ENCODE measurements around the gene PMEPA1. TPM values are rescaled to one million over a fixed set of nuclear protein-coding genes. Genes with fewer than 3 reads are reported as not detected.

The PMEPA1 gene
- total RNA-seq, 4 donors from 2014 or later, result 10.4 to 37.8 (median 17.4) TPM

DNA sequence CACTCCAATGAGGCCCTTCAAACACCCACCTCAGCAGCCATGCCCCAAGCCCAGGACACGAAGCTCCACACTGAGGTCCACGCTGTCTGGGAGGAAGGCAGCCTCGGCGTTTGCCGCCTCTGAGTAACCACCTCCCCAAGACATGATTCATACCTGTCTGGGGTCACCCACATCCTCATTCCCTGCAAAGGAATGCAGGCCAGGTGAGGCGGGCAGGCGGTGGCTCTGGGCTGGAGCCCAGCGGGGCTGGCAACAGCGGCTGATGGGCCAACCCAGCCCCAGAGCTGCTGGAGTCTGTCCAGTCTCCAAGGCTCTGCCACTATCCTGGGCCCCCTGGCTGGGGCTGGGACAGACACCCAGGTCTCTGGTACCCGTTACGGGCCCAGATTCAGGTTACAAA lies 14.8 kb downstream of the PMEPA1 start:
- Histone ChIP-seq H3K9me3 (no peaks in the 10 kb centered on the region), H3K4me3 (no peak overlapping the region), H3K4me1 (peaks cover 17 to 64% (median 60%) of the 10 kb centered on the region in 4 donors), H3K27ac (replicated peaks in 1 of 4) (no peak overlapping the region), H3K36me3 (no peaks in the 10 kb centered on the region), H3K27me3 (no peaks in the 10 kb centered on the region)
- 76% methylated on average over 9 of the region's 11 CpGs for WGBS
- TF ChIP-seq EP300 (IDR thresholded peaks at IDR 0.05) (no peak), POLR2A (IDR thresholded peaks at IDR 0.05; ENCODE audit: low read depth) (no peak), POLR2AphosphoS5 (IDR thresholded peaks at IDR 0.05) (no peak)
- TF ChIP-seq, protein P1, sequence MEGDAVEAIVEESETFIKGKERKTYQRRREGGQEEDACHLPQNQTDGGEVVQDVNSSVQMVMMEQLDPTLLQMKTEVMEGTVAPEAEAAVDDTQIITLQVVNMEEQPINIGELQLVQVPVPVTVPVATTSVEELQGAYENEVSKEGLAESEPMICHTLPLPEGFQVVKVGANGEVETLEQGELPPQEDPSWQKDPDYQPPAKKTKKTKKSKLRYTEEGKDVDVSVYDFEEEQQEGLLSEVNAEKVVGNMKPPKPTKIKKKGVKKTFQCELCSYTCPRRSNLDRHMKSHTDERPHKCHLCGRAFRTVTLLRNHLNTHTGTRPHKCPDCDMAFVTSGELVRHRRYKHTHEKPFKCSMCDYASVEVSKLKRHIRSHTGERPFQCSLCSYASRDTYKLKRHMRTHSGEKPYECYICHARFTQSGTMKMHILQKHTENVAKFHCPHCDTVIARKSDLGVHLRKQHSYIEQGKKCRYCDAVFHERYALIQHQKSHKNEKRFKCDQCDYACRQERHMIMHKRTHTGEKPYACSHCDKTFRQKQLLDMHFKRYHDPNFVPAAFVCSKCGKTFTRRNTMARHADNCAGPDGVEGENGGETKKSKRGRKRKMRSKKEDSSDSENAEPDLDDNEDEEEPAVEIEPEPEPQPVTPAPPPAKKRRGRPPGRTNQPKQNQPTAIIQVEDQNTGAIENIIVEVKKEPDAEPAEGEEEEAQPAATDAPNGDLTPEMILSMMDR (IDR thresholded peaks at IDR 0.05), result no peak
- DNase-seq (ENCODE audit: extremely low spot score), result no peak
- intact Hi-C loops (cut with DNase I), result no loop called here

DNA sequence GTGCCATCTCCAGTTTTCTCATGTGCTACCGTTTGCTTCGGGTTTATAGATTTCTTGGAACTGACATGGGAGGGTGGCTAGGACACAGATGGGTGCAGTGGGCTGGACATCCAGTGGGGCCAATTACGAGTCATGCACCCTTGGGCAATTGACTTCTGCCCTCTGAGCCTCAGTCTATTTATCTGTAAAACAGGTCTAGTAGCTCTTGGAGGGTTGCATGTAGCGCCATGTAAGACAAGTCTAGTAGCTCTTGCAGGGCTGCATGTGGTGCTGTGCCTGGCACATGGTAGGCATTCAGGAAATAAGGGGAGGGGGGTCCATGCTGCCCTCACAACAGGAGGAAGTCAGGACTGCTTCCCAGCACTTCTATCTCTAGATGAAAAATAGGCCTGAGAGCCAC lies 15.3 kb downstream of the PMEPA1 start:
- Histone ChIP-seq H3K4me3 (no peak overlapping the region), H3K27me3 (no peaks in the 10 kb centered on the region), H3K27ac (replicated peaks in 1 of 4) (no peak overlapping the region), H3K4me1 (peaks cover 22 to 69% (median 66%) of the 10 kb centered on the region in 4 donors), H3K9me3 (no peaks in the 10 kb centered on the region), H3K36me3 (no peaks in the 10 kb centered on the region)
- no peak for TF ChIP-seq EP300 (IDR thresholded peaks at IDR 0.05)
- TF ChIP-seq POLR2A (IDR thresholded peaks at IDR 0.05; ENCODE audit: low read depth), result no peak
- TF ChIP-seq, protein P1 (IDR thresholded peaks at IDR 0.05), result no peak
- no peak for TF ChIP-seq POLR2AphosphoS5 (IDR thresholded peaks at IDR 0.05)
- DNase-seq (ENCODE audit: extremely low spot score), result no peak
- WGBS, result 88% methylated on average over 4 of the region's 4 CpGs
- intact Hi-C loops (cut with DNase I), result no loop called here

DNA sequence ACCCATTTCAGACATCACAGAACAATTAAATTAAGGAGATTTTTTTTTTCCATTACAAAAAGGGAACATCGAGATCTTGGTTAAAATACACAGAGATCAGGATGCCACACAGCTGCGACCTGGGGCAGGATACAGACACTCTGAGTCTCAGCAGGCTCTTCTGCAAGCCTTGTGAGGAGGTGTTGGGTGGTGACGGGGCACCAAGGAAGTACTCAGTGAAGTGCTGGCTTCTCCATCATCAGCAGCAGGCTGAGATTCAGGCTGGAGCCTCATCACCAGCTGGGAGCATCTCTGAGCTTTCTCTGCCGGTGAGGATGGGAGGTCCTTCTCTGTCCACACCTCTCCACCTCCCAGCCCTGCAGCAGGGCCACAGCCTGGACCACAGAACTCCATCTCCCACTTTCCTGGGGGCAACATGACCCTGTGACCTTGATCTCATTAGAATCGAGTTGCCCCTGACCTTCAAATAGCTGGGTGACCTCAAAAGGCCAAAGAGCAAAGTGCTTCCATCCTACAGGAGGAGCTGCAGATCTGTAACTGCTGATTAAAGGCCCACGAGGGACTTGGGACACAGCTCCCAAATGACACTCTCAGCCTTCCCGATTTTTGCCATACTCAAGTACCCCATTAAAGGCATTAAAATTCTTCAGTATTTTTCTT lies 16.0 kb downstream of the PMEPA1 start:
- TF ChIP-seq EP300 (IDR thresholded peaks at IDR 0.05), result no peak
- TF ChIP-seq, protein P1 (IDR thresholded peaks at IDR 0.05), result no peak
- no peak for TF ChIP-seq POLR2AphosphoS5 (IDR thresholded peaks at IDR 0.05)
- no peak for TF ChIP-seq POLR2A (IDR thresholded peaks at IDR 0.05; ENCODE audit: low read depth)
- Histone ChIP-seq H3K4me1 (peaks cover 29 to 74% (median 68%) of the 10 kb centered on the region in 4 donors), H3K4me3 (no peak overlapping the region), H3K27me3 (no peaks in the 10 kb centered on the region), H3K36me3 (no peaks in the 10 kb centered on the region), H3K9me3 (no peaks in the 10 kb centered on the region), H3K27ac (replicated peaks in 1 of 4) (no peak overlapping the region)
- WGBS, result 67% methylated on average over 7 of the region's 7 CpGs
- intact Hi-C loops (cut with DNase I), result no loop called here
- no peak for DNase-seq (ENCODE audit: extremely low spot score)

DNA sequence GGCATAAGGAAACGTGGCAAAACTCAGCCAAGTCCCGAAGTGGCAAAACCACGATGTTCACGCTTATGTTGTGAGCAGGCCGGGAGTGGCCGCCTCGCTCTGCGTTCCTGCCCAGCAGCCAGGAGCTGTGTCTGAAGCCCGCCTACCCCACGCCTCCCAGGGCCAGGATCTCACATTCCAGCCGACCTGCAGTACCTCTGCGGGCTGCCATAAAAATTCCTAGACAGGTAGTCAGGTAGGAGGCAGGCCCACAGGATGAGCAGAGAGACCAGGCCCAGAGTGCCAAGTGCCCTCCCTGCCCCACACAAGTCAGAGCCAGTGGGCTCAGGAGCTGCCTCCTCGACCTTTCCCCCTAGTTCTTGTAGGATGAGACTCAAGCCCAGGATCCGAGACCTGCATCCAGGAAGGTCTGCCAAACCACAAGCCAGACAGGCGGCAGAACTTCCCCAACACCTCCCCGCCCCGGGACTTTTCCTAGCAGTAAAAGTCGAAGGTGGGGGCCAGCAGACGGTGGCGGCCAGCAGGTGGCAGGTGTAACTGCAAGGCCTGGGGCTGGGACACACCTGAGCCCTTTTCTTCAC lies 16.7 kb downstream of the PMEPA1 start:
- DNase-seq (ENCODE audit: extremely low spot score), result no peak
- H3K9me3 ChIP-seq, result no peaks in the 10 kb centered on the region
- H3K4me3 ChIP-seq, result no peak overlapping the region
- H3K4me1 ChIP-seq, result peaks cover 33 to 75% (median 70%) of the 10 kb centered on the region in 4 donors
- no peak overlapping the region for H3K27ac ChIP-seq (replicated peaks in 1 of 4)
- H3K36me3 ChIP-seq, result no peaks in the 10 kb centered on the region
- H3K27me3 ChIP-seq, result no peaks in the 10 kb centered on the region
- 89% methylated on average over 18 of the region's 20 CpGs for WGBS
- TF ChIP-seq POLR2AphosphoS5 (IDR thresholded peaks at IDR 0.05), result no peak
- no peak for TF ChIP-seq POLR2A (IDR thresholded peaks at IDR 0.05; ENCODE audit: low read depth)
- TF ChIP-seq, protein P1 (IDR thresholded peaks at IDR 0.05), result no peak
- no peak for TF ChIP-seq EP300 (IDR thresholded peaks at IDR 0.05)
- intact Hi-C loops (cut with DNase I), result no loop called here
